HG03439 (cell line): Measurements from ENCODE around the gene CYP4F3.
"Not testable (repeated sequence)": the region's sequence is repeated elsewhere in the genome, so short reads cannot be mapped to it uniquely, and the experiment has no call there.

Experiments
- ATAC-seq: cut with Tn5 transposase; IDR thresholded peaks from one replicate; pipeline ENCODE4 v1.9.1; 2021; ENCODE audit warnings: mild to moderate bottlenecking, moderate library complexity; ENCODE audit not compliant: unreplicated experiment

CYP4F3 gene

GRCh38 chr19:15640294-15640903 lies at the start of gene CYP4F3:
Gene CYP4F3 (plus strand): TSS chr19:15640897. CDS start chr19:15641416, 519 bp downstream.
- no peak for ATAC-seq

GRCh38 chr19:15591796-15592195 lies 48.9 kb upstream of the CYP4F3 start:
- no peak for ATAC-seq

- ATAC-seq = not testable (repeated sequence)
Observed at GRCh38 chr19:15592506-15592905, 48.2 kb upstream of the CYP4F3 start.

GRCh38 chr19:15593766-15594165 lies 46.9 kb upstream of the CYP4F3 start:
- ATAC-seq = not testable (repeated sequence)

GRCh38 chr19:15595069-15595468 lies 45.6 kb upstream of the CYP4F3 start:
- no peak for ATAC-seq

GRCh38 chr19:15607978-15608925 lies 32.4 kb upstream of the CYP4F3 start:
- ATAC-seq = not testable (repeated sequence)

- ATAC-seq = no peak
Observed at GRCh38 chr19:15609261-15609660, 31.4 kb upstream of the CYP4F3 start.

GRCh38 chr19:15612342-15612741 lies 28.4 kb upstream of the CYP4F3 start:
- no peak for ATAC-seq

GRCh38 chr19:15613338-15613737 lies 27.4 kb upstream of the CYP4F3 start:
- ATAC-seq = no peak

- no peak for ATAC-seq
Observed at GRCh38 chr19:15614507-15615379, 26.0 kb upstream of the CYP4F3 start, which contains the start of gene CYP4F8. Gene CYP4F8 (plus strand): TSS chr19:15615218. CDS start chr19:15615617, 399 bp downstream.

- ATAC-seq = no peak
Observed at GRCh38 chr19:15615526-15615925, 25.2 kb upstream of the CYP4F3 start.

- no peak for ATAC-seq
Observed at GRCh38 chr19:15616183-15616582, 24.5 kb upstream of the CYP4F3 start.

GRCh38 chr19:15616627-15617270 lies 23.9 kb upstream of the CYP4F3 start:
- no peak for ATAC-seq

- no peak for ATAC-seq
Observed at GRCh38 chr19:15618321-15618720, 22.4 kb upstream of the CYP4F3 start.

- no peak for ATAC-seq
Observed at GRCh38 chr19:15621801-15622200, 18.9 kb upstream of the CYP4F3 start.

- no peak for ATAC-seq
Observed at GRCh38 chr19:15622991-15623390, 17.7 kb upstream of the CYP4F3 start.

- no peak for ATAC-seq
Observed at GRCh38 chr19:15623711-15624318, 16.9 kb upstream of the CYP4F3 start.

- no peak for ATAC-seq
Observed at GRCh38 chr19:15628236-15629002, 12.3 kb upstream of the CYP4F3 start.
